Cardiac muscle cell (in vitro differentiated cells and primary cell): ENCODE results near the gene SLU7. TPM values are rescaled to one million over a fixed set of nuclear protein-coding genes. Genes with fewer than 3 reads are reported as not detected.

Experiments
- DNase-seq, 2 donors: peaks; one replicate each; pipeline versions ENCODE4 v3.0.0 to v3.0.0-alpha.2; 2010 to 2017; ENCODE audit warnings: low read depth in 1 of 2, low spot score in 1 of 2
- H3K27ac ChIP-seq: fragments of 200-600 bp; sonication (generic); 2 replicates; pipeline ENCODE4 v1.5.1; 2016
- H3K27me3 ChIP-seq: fragments of 200-600 bp; sonication (generic); 2 replicates; pipeline ENCODE4 v1.6.0; 2016; ENCODE audit warnings: control low read depth
- H3K36me3 ChIP-seq: fragments of 200-600 bp; sonication (generic); 2 replicates; pipeline ENCODE4 v1.5.1; 2016; ENCODE audit warnings: control low read depth
- H3K4me1 ChIP-seq: fragments of 200-600 bp; sonication (generic); 2 replicates; pipeline ENCODE4 v1.8.1; 2017; ENCODE audit warnings: low read depth, mild to moderate bottlenecking, mixed run types
- H3K4me3 ChIP-seq: fragments of 200-600 bp; sonication (generic); 2 replicates; pipeline ENCODE4 v1.5.1; 2016; ENCODE audit warnings: mild to moderate bottlenecking
- H3K9me3 ChIP-seq: fragments of 200-600 bp; sonication (generic); 2 replicates; pipeline ENCODE4 v1.5.1; 2017; ENCODE audit warnings: low read depth, mild to moderate bottlenecking, control low read depth
- polyA plus RNA-seq: library from polyadenylated mRNA; unstranded; fragments of >200 nt; fragmentation: Nextera tagmentation; extraction: Ambion mirVana; gene quantifications from 2 replicates; pipeline ENCODE4 v1.2.1, GENCODE V29; 2016
- total RNA-seq: library from RNA; depleted of rRNA; stranded (reverse); fragments of >200 nt; gene quantifications from 2 replicates; pipeline ENCODE4 v1.2.3, GENCODE V29; 2016
- TF ChIP-seq, protein P1 (sequence below): IDR thresholded peaks from 2 replicates; pipeline ENCODE4 v1.5.1; 2012; ENCODE audit warnings: low read depth, mild to moderate bottlenecking, low read length

The SLU7 gene
- total and polyA plus RNA-seq, 2 experiments from 2014 or later, result 30.1 to 49.7 TPM

GRCh38 chr5:160359242-160359641, 59.6 kb downstream of the SLU7 start:
- peaks cover 18% of the 10 kb centered on the region for H3K4me1 ChIP-seq
- H3K9me3 ChIP-seq, result no peaks in the 10 kb centered on the region
- H3K27ac ChIP-seq, result no peak overlapping the region
- H3K36me3 ChIP-seq, result no peaks in the 10 kb centered on the region
- no peaks in the 10 kb centered on the region for H3K27me3 ChIP-seq
- no peak overlapping the region for H3K4me3 ChIP-seq
- TF ChIP-seq, protein P1, sequence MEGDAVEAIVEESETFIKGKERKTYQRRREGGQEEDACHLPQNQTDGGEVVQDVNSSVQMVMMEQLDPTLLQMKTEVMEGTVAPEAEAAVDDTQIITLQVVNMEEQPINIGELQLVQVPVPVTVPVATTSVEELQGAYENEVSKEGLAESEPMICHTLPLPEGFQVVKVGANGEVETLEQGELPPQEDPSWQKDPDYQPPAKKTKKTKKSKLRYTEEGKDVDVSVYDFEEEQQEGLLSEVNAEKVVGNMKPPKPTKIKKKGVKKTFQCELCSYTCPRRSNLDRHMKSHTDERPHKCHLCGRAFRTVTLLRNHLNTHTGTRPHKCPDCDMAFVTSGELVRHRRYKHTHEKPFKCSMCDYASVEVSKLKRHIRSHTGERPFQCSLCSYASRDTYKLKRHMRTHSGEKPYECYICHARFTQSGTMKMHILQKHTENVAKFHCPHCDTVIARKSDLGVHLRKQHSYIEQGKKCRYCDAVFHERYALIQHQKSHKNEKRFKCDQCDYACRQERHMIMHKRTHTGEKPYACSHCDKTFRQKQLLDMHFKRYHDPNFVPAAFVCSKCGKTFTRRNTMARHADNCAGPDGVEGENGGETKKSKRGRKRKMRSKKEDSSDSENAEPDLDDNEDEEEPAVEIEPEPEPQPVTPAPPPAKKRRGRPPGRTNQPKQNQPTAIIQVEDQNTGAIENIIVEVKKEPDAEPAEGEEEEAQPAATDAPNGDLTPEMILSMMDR, result no peak
- DNase-seq, result no peak

DNA sequence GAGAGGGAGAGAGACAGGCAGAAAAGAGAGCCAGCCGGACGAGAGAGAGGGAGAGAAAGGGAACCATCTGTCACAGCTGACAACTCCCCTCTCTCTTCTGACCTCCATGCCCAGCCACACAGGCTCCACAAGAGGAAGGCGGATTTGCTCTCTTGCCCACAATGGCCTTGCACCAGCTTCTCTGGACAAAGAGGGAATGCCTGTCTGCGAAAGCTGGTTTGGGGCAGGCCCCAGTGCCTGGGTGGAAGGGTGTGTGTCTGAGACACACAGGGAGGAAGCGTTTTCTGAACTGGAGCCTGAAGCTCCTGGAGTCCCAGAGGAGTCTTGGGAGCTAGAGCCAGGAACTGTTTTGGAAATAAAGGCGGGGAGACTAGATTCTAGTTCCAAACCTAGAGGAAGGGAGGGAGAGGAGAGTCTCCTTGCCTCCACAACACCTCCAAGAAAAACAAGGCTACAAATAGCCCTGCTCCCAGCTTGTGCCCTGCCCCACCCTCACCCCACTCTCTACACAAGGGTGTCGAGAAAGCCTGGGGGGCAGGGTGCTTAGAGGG, 60.9 kb downstream of the SLU7 start:
- TF ChIP-seq, protein P1, result no peak
- H3K9me3 ChIP-seq, result no peaks in the 10 kb centered on the region
- H3K4me3 ChIP-seq, result no peak overlapping the region
- no peaks in the 10 kb centered on the region for H3K36me3 ChIP-seq
- no peak overlapping the region for H3K27ac ChIP-seq
- DNase-seq, result peak in 1 of 2 donors; percentile 11
- peaks cover 11% of the 10 kb centered on the region for H3K4me1 ChIP-seq
- H3K27me3 ChIP-seq, result no peaks in the 10 kb centered on the region

DNA sequence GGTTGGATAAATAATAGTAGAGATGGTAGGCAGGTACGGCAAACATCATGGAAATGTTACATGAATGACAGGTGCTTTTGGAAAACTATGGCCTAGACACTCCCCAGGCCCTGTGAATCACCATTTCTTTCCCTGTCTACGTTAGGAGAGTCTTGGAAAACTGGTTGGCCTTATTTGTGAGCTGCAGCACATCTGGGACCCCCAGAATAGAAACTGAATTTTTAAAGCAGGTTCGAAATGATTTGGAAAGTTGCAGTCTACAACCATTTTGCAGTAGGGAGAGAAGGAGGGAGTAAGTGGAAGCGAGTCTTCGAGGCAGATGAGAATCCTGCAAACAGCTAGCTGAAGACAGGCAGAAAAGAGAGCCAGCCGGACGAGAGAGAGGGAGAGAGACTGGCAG, 61.5 kb downstream of the SLU7 start:
- H3K27ac ChIP-seq, result no peak overlapping the region
- H3K9me3 ChIP-seq, result no peaks in the 10 kb centered on the region
- peaks cover 8% of the 10 kb centered on the region for H3K4me1 ChIP-seq
- no peaks in the 10 kb centered on the region for H3K27me3 ChIP-seq
- H3K36me3 ChIP-seq, result no peaks in the 10 kb centered on the region
- TF ChIP-seq, protein P1, result no peak
- DNase-seq, result no peak
- no peak overlapping the region for H3K4me3 ChIP-seq

GRCh38 chr5:160356550-160357347, 62.1 kb downstream of the SLU7 start:
- Histone ChIP-seq H3K9me3 (no peaks in the 10 kb centered on the region), H3K27ac (no peak overlapping the region), H3K27me3 (no peaks in the 10 kb centered on the region), H3K4me3 (no peak overlapping the region), H3K4me1 (peaks cover 8% of the 10 kb centered on the region), H3K36me3 (no peaks in the 10 kb centered on the region)
- DNase-seq, result no peak
- TF ChIP-seq, protein P1, result no peak

DNA sequence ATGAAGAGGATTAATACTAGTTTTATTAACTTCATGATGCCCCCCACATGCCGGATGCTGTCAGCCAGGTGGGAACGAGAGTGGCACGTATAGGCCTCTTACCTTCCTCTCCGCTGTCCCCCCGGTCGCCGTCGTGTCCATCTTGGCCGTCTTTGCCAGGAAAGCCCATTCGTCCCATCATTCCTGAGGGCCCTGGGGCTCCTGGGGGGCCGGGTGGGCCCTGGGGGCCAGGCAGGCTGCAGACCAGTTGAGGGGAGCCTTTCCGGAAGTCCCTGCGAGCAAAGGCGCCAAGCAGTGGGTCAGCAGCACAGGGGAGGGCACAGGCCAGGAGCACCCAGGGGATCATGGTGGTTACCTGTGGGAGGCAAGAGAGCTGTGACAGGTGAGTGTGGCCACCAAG, 64.2 kb downstream of the SLU7 start:
- no peak overlapping the region for H3K27ac ChIP-seq
- H3K9me3 ChIP-seq, result no peaks in the 10 kb centered on the region
- DNase-seq, result no peak
- H3K27me3 ChIP-seq, result no peaks in the 10 kb centered on the region
- no peak overlapping the region for H3K4me3 ChIP-seq
- H3K36me3 ChIP-seq, result no peaks in the 10 kb centered on the region
- peaks cover 7% of the 10 kb centered on the region for H3K4me1 ChIP-seq
- TF ChIP-seq, protein P1, result no peak
